ENCODE measurements around the gene CTNNA1.

Gene CTNNA1

GRCh38 chr5:138954257-138955012 lies 201.2 kb downstream of the CTNNA1 start:
- DNase-seq (ENCODE audit: low read depth), result no peak
- TF ChIP-seq CTCF (IDR thresholded peaks at IDR 0.05; ENCODE audit: low read depth, low read length, missing control alignments), result no peak
- H3K4me3 ChIP-seq (ENCODE audit: low read depth, low read length), result no peak overlapping the region

GRCh38 chr5:138955013-138955660 lies 201.9 kb downstream of the CTNNA1 start:
- no peak for TF ChIP-seq CTCF (IDR thresholded peaks at IDR 0.05; ENCODE audit: low read depth, low read length, missing control alignments)
- H3K4me3 ChIP-seq (ENCODE audit: low read depth, low read length), result no peak overlapping the region
- DNase-seq (ENCODE audit: low read depth), result no peak

- DNase-seq (ENCODE audit: low read depth), result no peak
- H3K4me3 ChIP-seq (ENCODE audit: low read depth, low read length), result no peak overlapping the region
- no peak for TF ChIP-seq CTCF (IDR thresholded peaks at IDR 0.05; ENCODE audit: low read depth, low read length, missing control alignments)
Measured at GRCh38 chr5:138955671-138956295, 202.6 kb downstream of the CTNNA1 start.

GRCh38 chr5:138956801-138957200 lies 203.6 kb downstream of the CTNNA1 start:
- TF ChIP-seq CTCF (IDR thresholded peaks at IDR 0.05; ENCODE audit: low read depth, low read length, missing control alignments), result no peak

GRCh38 chr5:138960145-138960692 lies 207.0 kb downstream of the CTNNA1 start:
- DNase-seq (ENCODE audit: low read depth), result no peak
- no peak for TF ChIP-seq CTCF (IDR thresholded peaks at IDR 0.05; ENCODE audit: low read depth, low read length, missing control alignments)
- no peak overlapping the region for H3K4me3 ChIP-seq (ENCODE audit: low read depth, low read length)

More at GRCh38 chr5:138956801-138957200, 203.6 kb downstream of the CTNNA1 start:
- no peak overlapping the region for H3K4me3 ChIP-seq (ENCODE audit: low read depth, low read length)
- no peak for DNase-seq (ENCODE audit: low read depth)

- DNase-seq (ENCODE audit: low read depth), result no peak
- H3K4me3 ChIP-seq (ENCODE audit: low read depth, low read length), result no peak overlapping the region
- no peak for TF ChIP-seq CTCF (IDR thresholded peaks at IDR 0.05; ENCODE audit: low read depth, low read length, missing control alignments)
Measured at GRCh38 chr5:138961221-138961620, 208.0 kb downstream of the CTNNA1 start.

Data from GM12864 (cell line).